ENCODE results near the gene VPS25. TPM values are rescaled to one million over a fixed set of nuclear protein-coding genes. Genes with fewer than 3 reads are reported as not detected.
A peak's percentile ranks its signal among the peaks of the same experiment; 100 is the strongest.

Gene VPS25
- polyA plus RNA-seq, 1 donor, result 27.7 TPM

GRCh38 chr17:42795465-42795864, 22.2 kb downstream of the VPS25 start:
- DNase-seq (ENCODE audit: low read depth), result no peak

DNA sequence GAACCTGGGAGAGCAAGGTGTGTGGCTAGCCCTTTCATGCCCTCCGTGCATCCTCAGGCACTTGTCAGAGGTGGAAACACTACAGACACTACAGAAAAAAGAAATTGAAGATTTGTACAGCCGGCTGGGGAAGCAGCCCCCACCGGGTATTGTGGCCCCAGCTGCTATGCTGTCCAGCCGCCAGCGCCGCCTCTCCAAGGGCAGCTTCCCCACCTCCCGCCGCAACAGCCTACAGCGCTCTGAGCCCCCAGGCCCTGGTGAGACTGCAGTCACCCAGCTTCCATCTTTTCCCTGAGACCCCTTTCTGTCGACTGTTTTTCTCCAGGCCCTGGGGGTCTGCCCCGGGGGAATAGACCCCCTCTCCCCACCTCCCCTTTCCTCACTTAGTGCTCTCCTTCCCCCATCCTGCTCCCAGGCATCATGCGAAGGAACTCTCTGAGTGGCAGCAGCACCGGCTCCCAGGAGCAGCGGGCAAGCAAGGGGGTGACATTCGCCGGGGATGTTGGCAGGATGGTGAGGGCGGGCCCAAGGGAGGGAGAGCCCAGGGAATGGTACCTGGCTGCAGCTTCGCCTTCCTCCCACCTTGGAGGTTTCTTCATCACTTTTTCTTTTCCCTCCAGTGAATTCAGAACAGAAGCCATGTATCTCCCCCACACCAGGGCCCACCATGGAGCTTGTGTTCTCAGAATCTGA, 23.0 kb downstream of the VPS25 start:
- no peak for DNase-seq (ENCODE audit: low read depth)

- no peak for DNase-seq (ENCODE audit: low read depth)
These were observed 24.1 kb downstream of the VPS25 start for GRCh38 chr17:42797067-42798007.

- DNase-seq (ENCODE audit: low read depth), result no peak
These were observed 24.7 kb downstream of the VPS25 start for GRCh38 chr17:42798011-42798382.

GRCh38 chr17:42798383-42799380, 25.4 kb downstream of the VPS25 start, which contains the start of the genes CNTD1 and COA3:
CNTD1 (plus strand) TSS chr17:42798861; CDS start chr17:42799068, 207 bp downstream.
COA3 (minus strand) TSS chr17:42798704; CDS start chr17:42798681, 23 bp downstream.
- peak; percentile 49 for DNase-seq (ENCODE audit: low read depth)

DNA sequence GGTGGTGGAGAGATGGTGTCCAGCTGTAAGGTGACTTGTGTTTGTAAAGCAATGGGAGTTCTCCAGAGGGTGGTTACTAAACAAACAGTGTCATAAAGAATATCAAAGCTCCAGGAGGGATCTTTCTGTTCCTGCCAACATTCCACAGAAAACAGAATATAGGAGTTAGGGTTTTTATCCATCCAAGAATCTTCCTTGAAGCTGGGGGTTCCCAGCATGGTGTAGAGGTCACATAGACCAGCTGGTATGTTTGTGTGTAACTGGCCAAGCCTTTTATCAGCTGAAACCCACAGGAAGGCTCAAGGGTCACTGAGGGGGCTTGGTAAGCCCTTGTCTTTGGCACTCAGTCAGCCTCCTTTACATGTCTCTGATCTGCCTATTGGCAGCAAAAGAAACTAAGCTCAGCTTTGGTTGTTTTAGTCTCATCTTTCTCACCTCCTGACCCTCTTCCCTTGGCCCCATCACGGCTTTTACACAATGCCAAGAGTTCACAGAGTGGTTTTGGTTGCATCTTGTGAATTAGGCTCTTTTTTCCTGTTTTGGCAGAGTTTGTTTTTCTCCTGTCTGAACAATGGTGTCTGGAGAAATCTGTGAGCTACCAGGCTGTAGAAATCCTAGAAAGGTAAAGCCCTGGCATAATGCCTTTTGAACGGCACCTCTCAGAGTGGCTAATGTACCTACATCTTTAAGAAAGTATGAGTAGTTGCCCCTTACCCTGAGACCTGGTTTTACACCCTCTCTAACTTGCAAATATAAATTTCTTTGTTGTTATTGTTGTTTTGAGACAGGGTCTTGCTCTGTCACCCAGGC, 30.0 kb downstream of the VPS25 start:
- no peak for DNase-seq (ENCODE audit: low read depth)

GRCh38 chr17:42804918-42805367, 31.7 kb downstream of the VPS25 start:
- no peak for DNase-seq (ENCODE audit: low read depth)

DNA sequence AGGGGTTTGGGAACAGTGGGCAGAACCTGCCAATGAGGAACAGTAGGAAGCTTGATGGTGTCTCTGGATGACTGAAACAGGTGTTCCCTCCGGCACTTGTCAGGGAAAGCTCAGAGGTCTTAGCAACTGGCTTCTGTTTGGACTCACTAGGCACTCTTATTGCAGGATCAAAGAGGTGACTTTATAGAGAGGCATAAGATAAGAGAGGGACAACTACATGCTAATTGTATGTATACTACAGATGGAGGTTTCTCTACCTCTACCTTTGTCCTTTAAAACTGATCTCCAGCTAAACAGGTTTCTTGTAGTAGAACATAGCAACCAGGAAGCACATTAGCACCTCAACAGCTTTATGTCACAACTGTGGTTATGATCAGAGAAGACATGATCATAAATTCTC, 33.0 kb downstream of the VPS25 start:
- DNase-seq (ENCODE audit: low read depth), result no peak

- DNase-seq (ENCODE audit: low read depth), result no peak
These were observed 36.0 kb downstream of the VPS25 start for GRCh38 chr17:42809250-42809649.

DNA sequence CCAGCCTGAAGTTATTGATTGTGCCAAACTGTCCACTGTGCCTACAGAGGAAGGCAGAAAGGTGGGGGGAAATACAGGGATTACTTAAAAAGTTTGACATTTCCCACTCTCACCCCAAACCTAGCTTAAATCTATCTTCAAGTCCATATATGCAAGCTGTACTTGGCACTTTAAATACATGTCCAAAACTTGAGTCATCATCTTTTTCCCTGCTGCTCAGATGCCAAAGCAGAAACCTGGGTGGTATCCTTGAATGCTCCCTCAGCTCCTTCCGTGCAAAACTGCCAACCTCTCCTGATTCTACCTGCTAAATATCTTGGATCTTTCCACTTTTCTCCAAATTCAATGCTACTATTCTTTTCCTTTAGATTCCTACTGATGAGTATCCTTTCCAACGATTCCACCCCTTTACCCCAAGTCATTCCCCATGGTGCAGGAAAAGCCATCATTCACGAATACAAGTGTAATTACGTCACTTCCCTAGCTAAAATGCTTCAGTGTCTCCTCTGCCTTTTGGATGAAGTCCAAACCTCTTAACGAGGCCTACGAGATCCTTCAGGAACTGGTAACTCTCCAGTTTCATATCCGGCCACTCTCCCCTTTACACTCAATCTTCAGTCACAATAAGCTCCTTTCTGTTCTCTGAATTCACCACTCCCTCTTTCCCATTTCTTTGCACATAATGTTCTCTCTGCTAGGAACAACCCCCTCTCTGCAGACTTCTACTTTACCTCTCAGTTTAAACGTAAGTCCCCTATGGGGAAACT, 41.6 kb downstream of the VPS25 start:
- peak; percentile 26 for DNase-seq (ENCODE audit: low read depth)

GRCh38 chr17:42817866-42818265, 44.6 kb downstream of the VPS25 start:
- no peak for DNase-seq (ENCODE audit: low read depth)

DNA sequence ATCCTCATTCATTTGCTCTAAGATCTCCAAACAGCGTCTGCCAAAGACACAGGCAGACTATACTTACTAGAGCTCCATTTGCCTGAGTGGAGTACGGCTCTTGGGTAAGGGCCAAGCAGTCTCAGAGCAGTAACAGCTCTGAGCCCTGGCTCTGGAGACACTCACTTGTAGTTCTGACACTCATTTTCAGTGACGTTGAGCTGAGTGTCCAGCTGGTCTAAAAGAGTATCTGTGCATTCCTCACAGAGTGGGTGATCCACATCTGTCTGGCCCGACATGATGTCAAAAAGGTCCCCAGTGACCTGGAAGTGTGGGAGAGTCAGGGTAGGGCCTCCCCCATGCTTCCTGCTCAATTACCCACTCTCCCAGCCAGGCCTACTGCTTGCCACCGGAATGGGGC, 45.1 kb downstream of the VPS25 start:
- no peak for DNase-seq (ENCODE audit: low read depth)

GRCh38 chr17:42819939-42820535, 46.8 kb downstream of the VPS25 start:
- DNase-seq (ENCODE audit: low read depth), result no peak

GRCh38 chr17:42821176-42821575, 47.9 kb downstream of the VPS25 start:
- DNase-seq (ENCODE audit: low read depth), result no peak

- no peak for DNase-seq (ENCODE audit: low read depth)
These were observed 54.2 kb downstream of the VPS25 start for GRCh38 chr17:42827472-42827871.

Data from forelimb muscle (tissue), 1 donor.